SU-DHL-6 (cell line): ENCODE measurements around the gene PTPRN2.

Experiments used
- H2AFZ ChIP-seq: fragments of 200-600 bp; sonication (generic); 2 replicates; pipeline ENCODE4 v1.6.1; 2014; ENCODE audit warnings: low read depth, mild to moderate bottlenecking, moderate library complexity, mixed read lengths, antibody characterized with exemption, low read length; ENCODE audit not compliant: severe bottlenecking
- H3F3A ChIP-seq: fragments of 200-600 bp; shearing (Covaris generic); 2 replicates; pipeline ENCODE4 v1.6.0; 2016; ENCODE audit warnings: antibody characterized with exemption, mild to moderate bottlenecking; ENCODE audit not compliant: insufficient read depth
- H3K27ac ChIP-seq: fragments of 200-600 bp; sonication (generic); 2 replicates; pipeline ENCODE4 v1.5.1; 2016; ENCODE audit warnings: low read depth, mild to moderate bottlenecking, low read length, moderate library complexity, mixed read lengths
- H3K27me3 ChIP-seq: fragments of 200-600 bp; sonication (generic), shearing (Covaris generic); 2 replicates; pipeline ENCODE4 v1.6.0; 2014; ENCODE audit warnings: mild to moderate bottlenecking, low read length
- H3K36me3 ChIP-seq: fragments of 200-600 bp; sonication (generic); 2 replicates; pipeline ENCODE4 v1.6.1; 2014; ENCODE audit warnings: mild to moderate bottlenecking, low read length, mixed read lengths
- H3K4me2 ChIP-seq: fragments of 300-600, 200-600 bp; shearing (Covaris generic), sonication (generic); 2 replicates; pipeline ENCODE4 v1.6.0; 2014; ENCODE audit warnings: low read length, low read depth, mild to moderate bottlenecking; ENCODE audit not compliant: poor library complexity, severe bottlenecking
- H3K4me3 ChIP-seq: fragments of 200-600 bp; sonication (generic); 2 replicates; pipeline ENCODE4 v1.5.1; 2014; ENCODE audit warnings: antibody characterized with exemption, low read length, mild to moderate bottlenecking, mixed read lengths; ENCODE audit not compliant: insufficient read depth, poor library complexity, severe bottlenecking
- H3K79me2 ChIP-seq: fragments of 200-600 bp; sonication (generic); 2 replicates; pipeline ENCODE4 v1.6.1; 2014; ENCODE audit warnings: mild to moderate bottlenecking, low read length, moderate library complexity; ENCODE audit not compliant: insufficient read depth
- H3K9ac ChIP-seq: fragments of 200-600 bp; sonication (generic); 2 replicates; pipeline ENCODE4 v1.7.0; 2014; ENCODE audit warnings: mild to moderate bottlenecking, low read length
- H3K9me2 ChIP-seq: fragments of 200-600 bp; sonication (generic); replicated peaks from 2 replicates; pipeline ENCODE4 v1.6.1; 2014; ENCODE audit warnings: low read length; ENCODE audit not compliant: insufficient read depth
- H3K9me3 ChIP-seq: fragments of 200-600 bp; sonication (generic); 2 replicates; pipeline ENCODE4 v1.6.1; 2014; ENCODE audit warnings: low read length, mixed read lengths; ENCODE audit not compliant: insufficient read depth
- H4K20me1 ChIP-seq: fragments of 200-600 bp; sonication (generic); 2 replicates; pipeline ENCODE4 v1.6.1; 2014; ENCODE audit warnings: low read depth, mild to moderate bottlenecking, antibody characterized with exemption, low read length, moderate library complexity, mixed read lengths
- EZH2phosphoT487 ChIP-seq: fragments of 200-600 bp; sonication (generic), shearing (Covaris generic); conservative IDR thresholded peaks from 2 replicates; pipeline ENCODE4 v1.6.1; 2018; ENCODE audit warnings: mild to moderate bottlenecking, antibody characterized with exemption, low read length, moderate library complexity, mixed read lengths
- TF ChIP-seq, protein P1 (sequence below): fragments of 200-600 bp; sonication (generic); IDR thresholded peaks from one replicate; pipeline ENCODE4 v1.5.1; 2017; ENCODE audit warnings: antibody characterized with exemption, mild to moderate bottlenecking, low read length, moderate library complexity; ENCODE audit not compliant: insufficient read depth, poor library complexity, severe bottlenecking

Gene PTPRN2

DNA sequence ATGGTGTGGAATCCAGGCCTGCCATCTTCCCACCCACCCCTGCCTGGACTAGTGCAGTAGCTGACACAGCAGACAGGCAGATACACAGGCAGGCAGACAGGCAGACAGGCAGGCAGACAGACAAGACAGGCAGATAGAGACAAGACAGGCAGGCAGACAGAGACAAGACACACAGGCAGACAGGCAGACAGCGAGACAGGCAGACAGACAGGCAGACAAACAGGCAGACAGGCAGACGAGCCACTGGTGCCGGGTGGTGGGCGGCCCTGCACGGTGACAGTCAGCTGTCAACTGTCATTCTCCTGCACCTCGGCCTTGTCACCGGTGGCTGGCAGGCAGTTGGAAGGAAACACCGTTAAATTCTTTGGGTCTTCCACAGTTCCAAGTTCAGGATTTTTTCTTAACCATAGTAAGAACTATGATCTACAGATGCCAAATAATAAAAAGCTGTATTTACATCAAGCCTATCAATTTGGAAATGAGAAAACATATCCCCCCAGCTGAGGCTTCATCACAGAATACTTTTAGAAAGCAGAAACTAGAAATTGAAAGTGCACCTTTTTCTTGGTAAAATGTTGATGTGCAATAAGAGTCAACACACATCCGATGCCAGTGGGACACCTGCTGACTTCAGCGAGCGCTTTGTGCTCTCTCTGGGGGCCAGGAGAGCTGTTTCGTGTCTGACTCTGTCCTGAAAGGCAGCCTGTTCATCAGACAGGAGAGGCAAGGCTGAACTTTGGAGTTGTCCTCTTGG, 1000.4 kb downstream of the PTPRN2 start:
- H3K9ac ChIP-seq: no peak overlapping the region
- H3K4me3 ChIP-seq: no peak overlapping the region
- no peak overlapping the region for H3K4me2 ChIP-seq
- no peaks in the 10 kb centered on the region for H3F3A ChIP-seq
- no peaks in the 10 kb centered on the region for H3K27me3 ChIP-seq
- no peaks in the 10 kb centered on the region for H3K36me3 ChIP-seq
- no peak overlapping the region for H2AFZ ChIP-seq
- no peaks in the 10 kb centered on the region for H3K9me3 ChIP-seq
- H4K20me1 ChIP-seq: no peaks in the 10 kb centered on the region
- H3K9me2 ChIP-seq: no peaks in the 10 kb centered on the region
- H3K27ac ChIP-seq: no peak overlapping the region
- H3K79me2 ChIP-seq: no peaks in the 10 kb centered on the region
- no peak for TF ChIP-seq EZH2phosphoT487
- TF ChIP-seq, protein P1, sequence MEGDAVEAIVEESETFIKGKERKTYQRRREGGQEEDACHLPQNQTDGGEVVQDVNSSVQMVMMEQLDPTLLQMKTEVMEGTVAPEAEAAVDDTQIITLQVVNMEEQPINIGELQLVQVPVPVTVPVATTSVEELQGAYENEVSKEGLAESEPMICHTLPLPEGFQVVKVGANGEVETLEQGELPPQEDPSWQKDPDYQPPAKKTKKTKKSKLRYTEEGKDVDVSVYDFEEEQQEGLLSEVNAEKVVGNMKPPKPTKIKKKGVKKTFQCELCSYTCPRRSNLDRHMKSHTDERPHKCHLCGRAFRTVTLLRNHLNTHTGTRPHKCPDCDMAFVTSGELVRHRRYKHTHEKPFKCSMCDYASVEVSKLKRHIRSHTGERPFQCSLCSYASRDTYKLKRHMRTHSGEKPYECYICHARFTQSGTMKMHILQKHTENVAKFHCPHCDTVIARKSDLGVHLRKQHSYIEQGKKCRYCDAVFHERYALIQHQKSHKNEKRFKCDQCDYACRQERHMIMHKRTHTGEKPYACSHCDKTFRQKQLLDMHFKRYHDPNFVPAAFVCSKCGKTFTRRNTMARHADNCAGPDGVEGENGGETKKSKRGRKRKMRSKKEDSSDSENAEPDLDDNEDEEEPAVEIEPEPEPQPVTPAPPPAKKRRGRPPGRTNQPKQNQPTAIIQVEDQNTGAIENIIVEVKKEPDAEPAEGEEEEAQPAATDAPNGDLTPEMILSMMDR: no peak

DNA sequence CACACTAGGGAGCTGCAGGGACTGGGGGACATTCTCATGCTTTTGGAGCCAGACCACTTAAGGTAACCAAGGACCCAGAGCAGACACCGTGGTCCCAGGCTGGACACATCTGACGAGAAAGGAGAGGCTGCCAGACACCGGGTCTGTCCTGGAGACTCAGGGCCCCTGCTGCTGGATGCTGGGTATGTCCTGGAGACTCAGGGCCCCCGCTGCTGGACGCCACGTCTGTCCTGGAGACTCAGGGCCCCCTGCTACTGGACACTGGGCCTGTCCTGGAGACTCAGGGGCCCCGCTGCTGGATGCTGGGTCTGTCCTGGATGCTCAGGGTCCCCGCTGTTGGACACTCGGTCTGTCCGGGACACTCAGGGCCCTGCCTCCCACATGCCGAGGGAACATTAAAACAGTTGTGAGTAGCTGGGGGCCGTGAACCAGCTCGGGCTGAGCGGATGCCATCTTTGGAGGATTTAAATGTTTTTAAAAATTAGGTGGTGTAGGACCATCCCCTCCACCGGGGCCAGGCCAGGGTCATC, 1001.1 kb downstream of the PTPRN2 start:
- no peak overlapping the region for H3K9ac ChIP-seq
- no peaks in the 10 kb centered on the region for H3K27me3 ChIP-seq

DNA sequence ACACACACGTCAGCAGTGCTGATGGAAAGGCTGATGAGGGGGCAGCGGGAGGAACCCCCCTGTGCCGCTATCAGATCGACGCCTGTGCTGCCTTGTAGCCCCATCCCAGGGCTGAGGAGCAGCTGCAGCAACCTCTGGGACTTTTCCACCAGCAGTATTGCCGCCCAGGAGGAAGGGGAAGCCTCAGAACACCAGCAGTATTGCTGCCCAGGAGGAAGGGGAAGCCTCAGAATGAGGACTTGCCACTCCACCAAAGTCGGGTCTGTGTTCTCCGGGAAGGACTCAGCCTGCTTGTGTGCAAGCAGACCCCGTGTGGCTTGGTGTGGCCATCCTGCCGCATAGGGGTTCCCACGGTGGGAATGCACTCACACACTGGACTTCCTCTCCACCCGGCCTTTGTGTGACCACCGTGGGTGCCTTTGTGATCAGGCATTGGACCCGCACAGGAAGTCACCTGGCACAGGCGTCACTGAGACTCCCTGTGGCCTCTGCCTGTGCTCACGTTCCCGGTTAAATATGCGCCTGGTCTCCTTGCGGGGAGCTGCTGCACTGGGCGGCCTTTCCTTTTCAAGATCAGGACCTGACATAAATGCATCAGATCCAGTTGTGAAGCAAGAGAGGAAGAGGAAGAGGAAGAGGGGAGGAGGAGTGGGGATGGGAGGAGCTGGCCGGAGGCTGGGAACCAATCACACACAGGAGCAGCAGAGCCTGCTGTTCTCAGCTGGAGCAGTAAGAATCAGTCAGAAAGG, 1002.3 kb downstream of the PTPRN2 start:
- no peak overlapping the region for H3K27ac ChIP-seq
- H3K9me3 ChIP-seq: no peaks in the 10 kb centered on the region; the same call in 1 of the 2 replicates
- no peak overlapping the region for H3K4me2 ChIP-seq
- H3K4me3 ChIP-seq: no peak overlapping the region
- H4K20me1 ChIP-seq: no peaks in the 10 kb centered on the region
- H3F3A ChIP-seq: no peaks in the 10 kb centered on the region
- no peaks in the 10 kb centered on the region for H3K27me3 ChIP-seq
- H3K79me2 ChIP-seq: no peaks in the 10 kb centered on the region
- no peak overlapping the region for H3K9ac ChIP-seq
- no peak overlapping the region for H2AFZ ChIP-seq
- H3K36me3 ChIP-seq: no peaks in the 10 kb centered on the region
- H3K9me2 ChIP-seq: no peaks in the 10 kb centered on the region
- TF ChIP-seq, protein P1: no peak
- no peak for TF ChIP-seq EZH2phosphoT487

More for the DNA sequence above, 1001.1 kb downstream of the PTPRN2 start:
- Histone ChIP-seq H3K4me3 (no peak overlapping the region), H3K27ac (no peak overlapping the region), H4K20me1 (no peaks in the 10 kb centered on the region), H3K4me2 (no peak overlapping the region), H3F3A (no peaks in the 10 kb centered on the region), H3K9me3 (no peaks in the 10 kb centered on the region), H3K9me2 (no peaks in the 10 kb centered on the region), H3K36me3 (no peaks in the 10 kb centered on the region), H3K79me2 (no peaks in the 10 kb centered on the region), H2AFZ (no peak overlapping the region)
- TF ChIP-seq, protein P1: no peak
- no peak for TF ChIP-seq EZH2phosphoT487
